ENCODE results near the gene PLEKHG5. TPM values are rescaled to one million over a fixed set of nuclear protein-coding genes. Genes with fewer than 3 reads are reported as not detected.

The PLEKHG5 gene
- total and polyA plus RNA-seq, 4 donors: 3.4 to 22.9 (median 10.0) TPM

DNA sequence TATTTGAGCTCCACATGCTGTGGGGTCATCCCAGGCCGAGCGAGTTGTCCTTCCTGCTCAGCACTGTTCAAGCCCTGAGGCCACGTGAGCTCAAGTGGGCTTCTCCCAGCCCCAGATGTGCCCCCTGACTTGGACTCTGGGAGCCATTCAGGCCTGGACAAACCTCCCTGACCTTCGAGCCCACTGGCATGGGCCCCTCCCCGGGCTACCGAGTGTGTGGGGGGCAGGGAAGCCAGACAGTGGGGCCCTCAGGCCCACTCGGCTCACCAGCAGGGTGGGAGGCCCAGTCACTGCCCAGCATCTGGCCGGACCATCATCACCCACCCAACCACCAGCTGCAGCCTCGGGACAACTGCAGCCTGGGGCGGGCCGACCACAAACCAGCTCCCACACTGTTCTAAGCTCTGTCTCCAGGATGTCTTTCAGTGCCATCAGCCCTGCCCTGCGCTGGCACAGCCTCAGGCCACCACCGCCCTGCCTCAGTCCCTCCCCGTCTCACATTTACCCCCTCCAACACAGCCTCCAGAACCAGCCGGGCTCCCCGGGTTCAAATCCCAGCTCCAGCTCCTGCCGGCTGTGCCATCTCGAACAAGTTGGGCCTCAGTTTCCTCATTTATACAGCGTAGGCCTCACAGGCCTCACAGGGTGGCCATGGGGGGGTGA is 20.9 kb upstream of the PLEKHG5 start:
- TF ChIP-seq, protein P1, sequence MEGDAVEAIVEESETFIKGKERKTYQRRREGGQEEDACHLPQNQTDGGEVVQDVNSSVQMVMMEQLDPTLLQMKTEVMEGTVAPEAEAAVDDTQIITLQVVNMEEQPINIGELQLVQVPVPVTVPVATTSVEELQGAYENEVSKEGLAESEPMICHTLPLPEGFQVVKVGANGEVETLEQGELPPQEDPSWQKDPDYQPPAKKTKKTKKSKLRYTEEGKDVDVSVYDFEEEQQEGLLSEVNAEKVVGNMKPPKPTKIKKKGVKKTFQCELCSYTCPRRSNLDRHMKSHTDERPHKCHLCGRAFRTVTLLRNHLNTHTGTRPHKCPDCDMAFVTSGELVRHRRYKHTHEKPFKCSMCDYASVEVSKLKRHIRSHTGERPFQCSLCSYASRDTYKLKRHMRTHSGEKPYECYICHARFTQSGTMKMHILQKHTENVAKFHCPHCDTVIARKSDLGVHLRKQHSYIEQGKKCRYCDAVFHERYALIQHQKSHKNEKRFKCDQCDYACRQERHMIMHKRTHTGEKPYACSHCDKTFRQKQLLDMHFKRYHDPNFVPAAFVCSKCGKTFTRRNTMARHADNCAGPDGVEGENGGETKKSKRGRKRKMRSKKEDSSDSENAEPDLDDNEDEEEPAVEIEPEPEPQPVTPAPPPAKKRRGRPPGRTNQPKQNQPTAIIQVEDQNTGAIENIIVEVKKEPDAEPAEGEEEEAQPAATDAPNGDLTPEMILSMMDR (IDR thresholded peaks at IDR 0.05; ENCODE audit: control extremely low read depth, extremely low read depth): no peak
- Histone ChIP-seq H3K4me3 (no peak overlapping the region), H3K27ac (ENCODE audit: low read depth in 1 of 2, low read length in 1 of 2) (no peak overlapping the region), H3K9me3 (ENCODE audit: control insufficient read depth in 4 of 4, insufficient read depth in 3 of 4, low read length in 3 of 4) (no peaks in the 10 kb centered on the region), H3K27me3 (ENCODE audit: control insufficient read depth in 3 of 3, insufficient read depth in 3 of 3, low read length in 2 of 3) (no peaks in the 10 kb centered on the region), H3K4me1 (ENCODE audit: control insufficient read depth in 5 of 5, insufficient read depth in 5 of 5, low read length in 5 of 5) (no peaks in the 10 kb centered on the region), H3K36me3 (ENCODE audit: control insufficient read depth in 4 of 4, insufficient read depth in 4 of 4, low read length in 4 of 4) (no peaks in the 10 kb centered on the region), H3K9ac (ENCODE audit: insufficient read depth in 1 of 2, low read length in 2 of 2) (no peak overlapping the region)
- 91 to 94% methylated on average over 19 of the region's 19 CpGs for WGBS, 2 donors
- DNase-seq: no peak
- ATAC-seq (ENCODE audit: insufficient read depth, low FRiP score): no peak

DNA sequence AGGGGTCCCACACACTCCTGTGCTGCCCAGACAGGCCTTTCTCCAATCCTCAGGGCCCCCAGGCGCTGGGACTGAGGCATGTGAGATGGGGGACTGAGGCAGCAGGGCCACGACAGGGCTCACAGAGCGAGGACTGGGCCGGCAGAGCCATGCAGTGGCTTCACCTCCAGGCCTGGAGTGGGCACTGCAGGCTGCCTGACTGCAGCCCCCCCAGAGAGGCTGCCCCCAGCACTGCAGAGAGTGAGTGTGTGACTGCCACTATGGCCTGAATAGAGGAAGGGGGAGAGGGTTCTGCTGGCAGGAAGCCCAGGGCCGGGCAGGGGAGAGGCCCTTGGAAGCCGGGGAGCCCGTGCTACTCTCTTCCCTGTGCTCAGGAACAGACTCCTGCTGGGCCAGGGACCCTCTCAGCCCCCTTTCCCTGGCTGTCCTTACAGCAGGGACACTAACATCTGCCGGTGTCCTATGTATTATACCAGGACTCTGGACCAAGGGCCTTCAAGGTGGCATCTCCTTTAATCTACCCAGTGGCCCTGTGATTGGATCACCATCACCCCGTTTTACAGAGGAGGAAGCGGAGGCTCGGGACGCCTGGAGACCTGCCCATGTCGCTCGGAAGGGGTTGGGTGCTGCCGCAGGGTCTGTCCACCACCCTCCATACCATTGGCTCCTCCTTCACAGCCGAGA is 20.2 kb upstream of the PLEKHG5 start:
- Histone ChIP-seq H3K9me3 (ENCODE audit: control insufficient read depth in 4 of 4, insufficient read depth in 3 of 4, low read length in 3 of 4) (no peaks in the 10 kb centered on the region), H3K4me1 (ENCODE audit: control insufficient read depth in 5 of 5, insufficient read depth in 5 of 5, low read length in 5 of 5) (no peaks in the 10 kb centered on the region), H3K27me3 (ENCODE audit: control insufficient read depth in 3 of 3, insufficient read depth in 3 of 3, low read length in 2 of 3) (no peaks in the 10 kb centered on the region), H3K9ac (ENCODE audit: insufficient read depth in 1 of 2, low read length in 2 of 2) (no peak overlapping the region), H3K4me3 (no peak overlapping the region), H3K27ac (ENCODE audit: low read depth in 1 of 2, low read length in 1 of 2) (no peak overlapping the region), H3K36me3 (ENCODE audit: control insufficient read depth in 4 of 4, insufficient read depth in 4 of 4, low read length in 4 of 4) (no peaks in the 10 kb centered on the region)
- DNase-seq (peak in 1 of 3 donors; percentile 28), ATAC-seq (ENCODE audit: insufficient read depth, low FRiP score) (no peak)
- 80 to 82% methylated on average over 16 of the region's 16 CpGs for WGBS, 2 donors
- TF ChIP-seq, protein P1 (IDR thresholded peaks at IDR 0.05; ENCODE audit: control extremely low read depth, extremely low read depth): no peak

GRCh38 chr1:6511056-6511455 is 19.6 kb upstream of the PLEKHG5 start:
- no peak overlapping the region for H3K9ac ChIP-seq (ENCODE audit: insufficient read depth in 1 of 2, low read length in 2 of 2)
- no peak for ATAC-seq (ENCODE audit: insufficient read depth, low FRiP score)

More at GRCh38 chr1:6511056-6511455, 19.6 kb upstream of the PLEKHG5 start:
- no peak for DNase-seq
- no peaks in the 10 kb centered on the region for H3K27me3 ChIP-seq (ENCODE audit: control insufficient read depth in 3 of 3, insufficient read depth in 3 of 3, low read length in 2 of 3)
- no peaks in the 10 kb centered on the region for H3K36me3 ChIP-seq (ENCODE audit: control insufficient read depth in 4 of 4, insufficient read depth in 4 of 4, low read length in 4 of 4)
- H3K9me3 ChIP-seq (ENCODE audit: control insufficient read depth in 4 of 4, insufficient read depth in 3 of 4, low read length in 3 of 4): no peaks in the 10 kb centered on the region
- WGBS, 2 donors: 78 to 92% methylated on average over 6 of the region's 6 CpGs
- TF ChIP-seq, protein P1 (IDR thresholded peaks at IDR 0.05; ENCODE audit: control extremely low read depth, extremely low read depth): no peak
- H3K4me1 ChIP-seq (ENCODE audit: control insufficient read depth in 5 of 5, insufficient read depth in 5 of 5, low read length in 5 of 5): no peaks in the 10 kb centered on the region
- H3K27ac ChIP-seq (ENCODE audit: low read depth in 1 of 2, low read length in 1 of 2): no peak overlapping the region
- H3K4me3 ChIP-seq: no peak overlapping the region

All from lung (tissue), 12 donors.